NCI-H2227 treated with DMSO at 0.1 percent for 48 hours (cell line): ENCODE measurements around the gene TNNC2.

Experiments used
- DNase-seq: peaks from one replicate; lab custom pipeline; 2025; lab: John Stamatoyannopoulos, UW

TNNC2 gene

DNA sequence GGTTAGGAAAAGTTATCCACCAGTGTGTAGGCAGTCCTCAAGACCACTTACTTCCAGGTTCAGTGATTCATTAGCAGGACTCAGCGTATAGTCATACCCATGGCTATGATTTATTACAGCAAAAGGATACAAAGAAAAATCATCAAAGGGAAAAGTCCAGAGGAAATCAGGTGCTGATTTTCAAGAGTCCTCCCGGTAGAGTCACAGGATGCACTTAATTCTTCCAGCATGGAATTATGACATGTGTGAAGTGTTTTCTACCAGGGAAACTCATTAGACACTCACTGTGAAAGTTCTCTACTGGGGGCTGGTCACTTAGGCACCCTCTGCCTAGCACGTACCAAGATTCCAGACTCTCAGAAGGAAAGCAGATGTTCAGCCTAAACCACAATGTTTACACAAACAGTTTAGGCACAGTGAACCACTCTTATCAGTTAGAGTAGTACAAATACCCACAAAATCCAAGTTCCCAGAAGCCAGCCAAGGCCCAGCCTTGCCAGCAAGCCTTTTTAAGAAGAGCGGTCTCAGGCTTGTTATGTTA lies 45.7 kb downstream of the TNNC2 start:
- no peak for DNase-seq

DNA sequence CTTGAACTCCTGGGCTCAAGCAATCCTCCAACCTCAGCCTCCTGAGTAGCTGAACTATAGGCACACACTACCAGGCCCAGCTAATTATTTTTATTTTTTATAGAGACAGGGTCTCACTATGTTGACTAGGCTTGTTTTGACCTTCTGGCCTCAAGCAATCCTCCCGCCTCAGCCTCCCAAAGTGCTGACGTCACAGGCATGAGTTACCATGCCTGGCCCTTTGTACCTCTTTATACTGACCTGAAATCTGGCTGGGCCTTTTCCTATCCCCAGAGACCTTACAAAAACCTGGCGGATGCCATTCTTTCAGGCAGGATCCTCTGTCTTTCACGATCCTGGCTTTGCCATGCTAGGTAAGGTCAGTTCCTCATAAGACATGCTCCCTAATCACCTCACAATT lies 47.0 kb downstream of the TNNC2 start:
- no peak for DNase-seq

DNA sequence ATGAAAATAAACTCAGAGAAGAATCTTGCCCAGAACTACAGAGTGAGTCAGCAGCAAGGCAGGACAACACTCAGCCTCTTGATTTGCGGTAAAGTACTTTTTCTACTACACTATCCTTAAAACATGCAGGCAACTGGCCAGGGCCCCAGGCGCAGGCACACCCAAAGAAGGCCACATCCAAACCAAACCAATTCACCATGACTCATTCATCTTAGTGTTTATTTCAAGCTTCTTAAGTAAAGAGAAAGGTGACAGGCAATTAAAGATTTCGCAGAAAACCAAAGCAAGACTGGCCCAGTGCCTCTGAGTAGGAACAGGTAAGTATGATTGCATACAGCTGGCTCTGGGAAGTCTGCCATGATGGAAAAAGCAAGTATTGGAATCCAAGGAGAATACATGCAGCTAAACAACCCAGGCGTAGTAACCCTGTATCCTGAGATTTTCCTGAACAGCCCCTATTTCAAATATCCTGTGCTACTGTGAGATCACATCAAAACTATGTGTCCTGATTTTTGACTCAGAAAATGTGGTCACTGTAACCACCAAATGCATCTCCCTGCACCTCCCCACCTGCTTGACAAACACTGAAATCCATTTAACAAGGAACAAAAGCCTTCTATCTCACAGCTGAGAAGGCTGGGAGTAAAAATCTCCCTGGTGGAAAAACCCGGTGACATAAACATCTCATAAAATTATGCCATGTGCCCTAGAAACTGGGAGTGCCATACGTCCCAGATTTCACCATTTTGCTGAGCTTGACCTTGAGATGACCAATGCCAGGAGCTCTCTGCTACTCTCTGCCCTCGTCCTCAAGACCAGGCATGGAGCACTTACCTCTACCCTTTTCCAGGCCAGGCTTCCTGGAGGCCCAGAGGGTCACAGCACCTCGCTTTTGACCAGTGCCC lies 47.8 kb downstream of the TNNC2 start:
- DNase-seq = no peak

DNA sequence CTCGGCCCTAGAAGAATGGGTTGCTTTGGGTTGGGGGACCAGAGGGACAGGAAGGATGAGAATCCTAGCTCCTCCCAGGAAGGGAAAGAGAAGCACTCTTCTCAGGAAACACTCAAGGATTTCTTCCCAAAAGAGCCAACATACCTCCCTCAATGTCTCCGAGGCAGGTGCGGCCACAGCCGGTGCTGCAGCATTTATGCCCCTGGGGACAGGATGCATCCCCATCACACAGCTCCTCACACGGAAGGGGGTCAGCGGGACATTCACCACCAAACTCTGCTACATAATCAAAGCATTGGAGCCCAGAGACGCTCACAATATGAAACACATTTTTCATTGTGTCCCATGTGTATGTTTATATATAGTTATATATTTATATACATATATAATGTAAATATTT lies 50.2 kb downstream of the TNNC2 start:
- DNase-seq = no peak

DNA sequence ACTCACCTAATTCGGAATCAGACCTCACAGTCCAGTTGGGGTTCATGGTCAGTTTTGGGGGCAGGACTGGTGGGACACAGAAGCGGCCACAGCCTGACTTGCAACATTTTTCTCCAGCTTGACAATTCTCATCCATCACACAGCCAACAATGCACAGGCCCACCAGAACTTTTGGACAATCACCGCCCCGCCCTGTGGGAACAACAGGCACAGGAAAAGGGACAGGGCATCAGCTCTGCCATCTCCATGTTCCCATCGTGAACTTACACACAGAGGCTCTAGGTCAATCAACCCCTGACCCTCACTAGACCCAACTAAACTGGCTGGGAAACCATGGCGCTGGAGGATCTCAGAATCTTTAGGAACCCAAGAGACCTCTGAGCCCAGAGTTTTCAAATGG lies 51.7 kb downstream of the TNNC2 start:
- no peak for DNase-seq

DNA sequence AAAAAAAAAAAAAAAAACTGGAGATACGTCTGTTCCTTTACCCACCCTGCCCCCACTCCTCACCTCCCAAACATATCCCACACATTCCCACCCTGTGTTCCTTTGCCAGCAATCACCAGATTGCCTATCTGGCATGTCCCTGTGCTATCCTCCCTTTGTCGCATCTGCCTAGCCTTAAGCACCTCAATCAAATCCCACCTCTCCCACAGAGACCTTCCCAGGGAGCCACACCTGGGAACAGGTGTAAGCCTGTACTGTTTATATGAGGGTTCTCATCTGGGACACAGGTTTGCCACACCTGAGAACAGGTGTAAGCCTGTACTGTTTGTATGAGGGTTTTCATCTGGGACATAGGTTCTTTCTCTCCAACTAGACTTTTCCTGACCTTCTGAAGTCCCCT lies 52.2 kb downstream of the TNNC2 start:
- DNase-seq = no peak
